Lower leg skin (tissue), 3 donors: ENCODE measurements around the gene SHFL.

Source experiments
- POLR2A ChIP-seq, 2 donors: fragments of 450-650 bp; IDR thresholded peaks; one replicate each; pipeline ENCODE4 v1.6.1; 2016 to 2017; ENCODE audit warnings: antibody characterized with exemption in 2 of 2, mild to moderate bottlenecking in 1 of 2, moderate library complexity in 1 of 2
- TF ChIP-seq, protein P1 (sequence below), 3 donors: fragments of 450-650 bp; IDR thresholded peaks; one replicate each; pipeline ENCODE4 v1.5.1; 2016; ENCODE audit warnings: antibody characterized with exemption in 3 of 3, mild to moderate bottlenecking in 3 of 3, moderate library complexity in 2 of 3

DNA sequence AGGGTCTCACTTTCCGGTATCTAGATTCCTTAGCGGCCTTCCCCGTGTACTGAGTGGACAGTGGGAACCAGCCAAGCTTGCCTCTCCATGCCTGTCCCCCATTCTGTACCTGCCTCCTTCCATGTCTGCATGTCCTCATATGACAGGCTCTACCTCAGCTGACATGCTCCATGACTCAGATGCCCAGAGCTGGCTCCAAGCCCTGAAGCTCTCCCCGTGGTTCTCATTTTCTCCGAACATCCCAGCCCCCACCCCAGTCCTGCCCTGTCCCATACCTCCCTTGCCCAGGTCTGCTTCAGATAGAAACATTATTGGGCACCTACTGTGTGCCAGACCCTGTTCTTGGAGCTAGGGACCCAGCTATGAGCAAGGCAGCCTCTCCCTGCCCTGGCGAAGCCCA is 17.1 kb upstream of the SHFL start:
- TF ChIP-seq, protein P1, sequence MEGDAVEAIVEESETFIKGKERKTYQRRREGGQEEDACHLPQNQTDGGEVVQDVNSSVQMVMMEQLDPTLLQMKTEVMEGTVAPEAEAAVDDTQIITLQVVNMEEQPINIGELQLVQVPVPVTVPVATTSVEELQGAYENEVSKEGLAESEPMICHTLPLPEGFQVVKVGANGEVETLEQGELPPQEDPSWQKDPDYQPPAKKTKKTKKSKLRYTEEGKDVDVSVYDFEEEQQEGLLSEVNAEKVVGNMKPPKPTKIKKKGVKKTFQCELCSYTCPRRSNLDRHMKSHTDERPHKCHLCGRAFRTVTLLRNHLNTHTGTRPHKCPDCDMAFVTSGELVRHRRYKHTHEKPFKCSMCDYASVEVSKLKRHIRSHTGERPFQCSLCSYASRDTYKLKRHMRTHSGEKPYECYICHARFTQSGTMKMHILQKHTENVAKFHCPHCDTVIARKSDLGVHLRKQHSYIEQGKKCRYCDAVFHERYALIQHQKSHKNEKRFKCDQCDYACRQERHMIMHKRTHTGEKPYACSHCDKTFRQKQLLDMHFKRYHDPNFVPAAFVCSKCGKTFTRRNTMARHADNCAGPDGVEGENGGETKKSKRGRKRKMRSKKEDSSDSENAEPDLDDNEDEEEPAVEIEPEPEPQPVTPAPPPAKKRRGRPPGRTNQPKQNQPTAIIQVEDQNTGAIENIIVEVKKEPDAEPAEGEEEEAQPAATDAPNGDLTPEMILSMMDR (IDR thresholded peaks at IDR 0.05), result no peak
- no peak for TF ChIP-seq POLR2A (IDR thresholded peaks at IDR 0.05)
